Trophoblast cell (in vitro differentiated cells and primary cell): ENCODE measurements around the gene CDK18.

Experiments used
- DNase-seq, 2 donors: peaks; one replicate each; pipeline ENCODE4 v3.0.0-alpha.2; 2016
- H2AFZ ChIP-seq: 2 replicates; pipeline ENCODE4 v1.6.1; 2013; ENCODE audit warnings: low read length, moderate library complexity, mild to moderate bottlenecking; ENCODE audit not compliant: insufficient read depth, poor library complexity
- H2AK5ac ChIP-seq: 2 replicates; pipeline ENCODE4 v1.6.1; 2013; ENCODE audit warnings: mild to moderate bottlenecking, low read length
- H2BK120ac ChIP-seq: 2 replicates; pipeline ENCODE4 v1.6.1; 2013; ENCODE audit warnings: low read length, mild to moderate bottlenecking, moderate library complexity; ENCODE audit not compliant: insufficient read depth, poor library complexity
- H2BK12ac ChIP-seq: 2 replicates; pipeline ENCODE4 v1.6.1; 2013; ENCODE audit warnings: mild to moderate bottlenecking, low read length, moderate library complexity
- H2BK5ac ChIP-seq: 2 replicates; pipeline ENCODE4 v1.6.1; 2013; ENCODE audit warnings: low read length, low read depth, moderate library complexity, mild to moderate bottlenecking; ENCODE audit not compliant: poor library complexity
- H3K14ac ChIP-seq: 2 replicates; pipeline ENCODE4 v1.6.1; 2013; ENCODE audit warnings: mild to moderate bottlenecking, low read length
- H3K18ac ChIP-seq: 2 replicates; pipeline ENCODE4 v1.6.1; 2013; ENCODE audit warnings: mild to moderate bottlenecking, low read length
- H3K23ac ChIP-seq: 2 replicates; pipeline ENCODE4 v1.6.1; 2013; ENCODE audit warnings: low read length
- H3K27ac ChIP-seq: 2 replicates; pipeline ENCODE4 v1.5.1; 2013; ENCODE audit warnings: low read depth, mild to moderate bottlenecking, inconsistent platforms, low read length, moderate library complexity
- H3K27me3 ChIP-seq: 2 replicates; pipeline ENCODE4 v1.6.1; 2013; ENCODE audit warnings: inconsistent platforms, mild to moderate bottlenecking, low read length, moderate library complexity; ENCODE audit not compliant: insufficient read depth
- H3K36me3 ChIP-seq, 2 experiments: 1 replicate in 1 of 2; 2 replicates in 1 of 2; pipeline ENCODE4 v1.6.1; 2013; ENCODE audit warnings: low read length in 2 of 2, mild to moderate bottlenecking in 2 of 2, moderate library complexity in 1 of 2; ENCODE audit not compliant: insufficient read depth in 2 of 2, control insufficient read depth in 1 of 2
- H3K4ac ChIP-seq: 2 replicates; pipeline ENCODE4 v1.6.1; 2013; ENCODE audit warnings: low read depth, mild to moderate bottlenecking, low read length, moderate library complexity
- H3K4me1 ChIP-seq, 2 experiments: 1 replicate in 1 of 2; 2 replicates in 1 of 2; pipeline ENCODE4 v1.6.1; 2013; ENCODE audit warnings: low read length in 2 of 2, mild to moderate bottlenecking in 2 of 2, moderate library complexity in 1 of 2; ENCODE audit not compliant: insufficient read depth in 2 of 2, control insufficient read depth in 1 of 2
- H3K4me2 ChIP-seq: 2 replicates; pipeline ENCODE4 v1.6.1; 2013; ENCODE audit warnings: inconsistent platforms, mild to moderate bottlenecking, low read length, moderate library complexity
- H3K4me3 ChIP-seq: 2 replicates; pipeline ENCODE4 v1.5.1; 2013; ENCODE audit warnings: mild to moderate bottlenecking, low read depth, low read length, inconsistent platforms
- H3K79me1 ChIP-seq: one replicate; pipeline ENCODE4 v1.6.1; 2013; ENCODE audit warnings: low read length
- H3K79me2 ChIP-seq: 2 replicates; pipeline ENCODE4 v1.6.1; 2013; ENCODE audit warnings: low read length, mild to moderate bottlenecking; ENCODE audit not compliant: control insufficient read depth, insufficient read depth, poor library complexity
- H3K9ac ChIP-seq: 2 replicates; pipeline ENCODE4 v1.6.1; 2013; ENCODE audit warnings: mild to moderate bottlenecking, low read length
- H3K9me3 ChIP-seq: 2 replicates; pipeline ENCODE4 v1.6.1; 2013; ENCODE audit warnings: low read depth, mild to moderate bottlenecking, control low read depth, inconsistent platforms, low read length; ENCODE audit not compliant: insufficient read depth
- H4K12ac ChIP-seq: 2 replicates; pipeline ENCODE4 v1.6.1; 2013; ENCODE audit warnings: low read depth, mild to moderate bottlenecking, low read length, moderate library complexity
- H4K8ac ChIP-seq: 2 replicates; pipeline ENCODE4 v1.6.1; 2013; ENCODE audit warnings: low read depth, mild to moderate bottlenecking, low read length, moderate library complexity
- H4K91ac ChIP-seq: one replicate; pipeline ENCODE4 v1.6.1; 2013; ENCODE audit warnings: low read depth, mild to moderate bottlenecking, low read length, moderate library complexity
- WGBS: extraction: QIAGEN DNeasy Blood & Tissue Kit; methylation state at CpG from one replicate; pipeline ENCODE4 v1.1.7; 2013; ENCODE audit warnings: missing lambda C conversion rate; ENCODE audit not compliant: insufficient read length, insufficient coverage; ENCODE audit errors: extremely low coverage; 5-methylcytosine and 5-hydroxymethylcytosine counted together

Gene CDK18

DNA sequence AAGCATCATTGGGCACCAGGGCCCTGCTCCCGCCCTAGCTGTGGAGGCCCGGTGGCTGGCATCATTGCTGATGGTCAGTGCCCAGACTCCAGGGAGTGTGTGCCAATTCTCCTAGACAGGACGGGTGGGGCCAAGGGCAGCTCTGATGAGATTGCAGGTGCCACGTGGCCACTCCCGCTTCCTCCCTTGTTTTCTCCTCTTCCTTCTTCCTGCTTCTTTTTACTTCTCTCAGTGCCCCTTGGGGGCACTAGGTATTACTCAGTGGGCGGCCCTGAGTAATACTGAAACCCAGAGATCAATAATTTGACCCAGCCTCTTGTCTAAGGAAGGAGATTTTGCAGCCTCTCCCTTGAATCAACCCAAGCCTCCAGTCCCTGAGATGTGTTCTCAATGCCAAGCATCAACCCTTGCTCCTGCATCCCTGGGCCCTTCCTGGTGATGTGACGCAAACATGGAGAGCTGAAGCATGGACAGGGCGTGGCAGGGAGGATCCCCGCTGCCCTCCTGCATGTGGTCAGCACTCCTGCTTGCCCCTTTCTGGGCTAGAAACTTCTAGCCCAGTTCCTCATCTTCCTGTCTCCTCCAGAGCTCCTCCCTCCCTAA is 32.4 kb downstream of the CDK18 start:
- H4K91ac ChIP-seq: no peak overlapping the region
- H2AK5ac ChIP-seq: no peak overlapping the region
- no peak overlapping the region for H2BK5ac ChIP-seq
- H4K8ac ChIP-seq: no peak overlapping the region
- no peak overlapping the region for H3K9ac ChIP-seq
- H3K23ac ChIP-seq: no peak overlapping the region
- no peak overlapping the region for H3K27ac ChIP-seq
- no peaks in the 10 kb centered on the region for H3K79me2 ChIP-seq
- H3K9me3 ChIP-seq: peaks cover 7% of the 10 kb centered on the region
- H3K4me2 ChIP-seq: no peak overlapping the region
- H3K79me1 ChIP-seq: no peaks in the 10 kb centered on the region
- no peaks in the 10 kb centered on the region for H3K27me3 ChIP-seq
- H3K14ac ChIP-seq: no peak overlapping the region
- peaks cover 5% of the 10 kb centered on the region in 2 experiments for H3K36me3 ChIP-seq
- H3K4me1 ChIP-seq: no peaks in the 10 kb centered on the region
- H3K4me3 ChIP-seq: no peak overlapping the region
- no peak overlapping the region for H4K12ac ChIP-seq
- H2BK120ac ChIP-seq: no peak overlapping the region
- no peak for DNase-seq
- no peak overlapping the region for H3K18ac ChIP-seq
- no CpG with 5 or more reads among the region's 9 CpGs for WGBS
- H3K4ac ChIP-seq: no peak overlapping the region
- H2BK12ac ChIP-seq: no peak overlapping the region
- no peak overlapping the region for H2AFZ ChIP-seq

DNA sequence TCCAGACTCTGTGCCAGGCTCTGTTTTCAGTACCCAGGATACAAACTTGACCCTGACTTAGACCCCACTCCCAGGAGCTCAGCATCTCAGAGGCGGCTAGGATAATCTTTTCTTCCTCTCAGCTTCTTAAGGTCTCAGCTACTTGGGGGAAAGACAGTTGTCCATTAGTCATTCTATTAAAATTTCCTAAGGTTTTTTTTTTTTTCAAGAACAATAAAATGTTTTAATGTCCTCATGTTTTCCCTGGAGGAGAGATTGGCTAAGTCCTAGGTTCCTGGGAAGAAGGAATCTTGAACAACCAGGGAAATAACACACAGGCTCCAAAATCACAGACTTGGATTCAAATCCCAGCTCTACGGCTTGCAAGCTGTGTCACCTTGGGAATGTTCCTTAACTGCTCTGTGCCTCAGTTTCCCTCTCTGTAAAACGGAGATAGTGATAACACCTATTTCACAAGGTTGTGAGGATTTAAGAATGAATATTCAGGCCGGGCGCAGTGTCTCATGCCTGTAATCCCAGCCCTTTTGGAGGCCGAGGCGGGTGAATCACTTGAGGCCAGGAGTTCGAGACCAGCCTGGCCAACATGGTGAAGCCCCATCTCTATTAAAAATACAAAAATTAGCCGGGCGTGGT is 33.0 kb downstream of the CDK18 start:
- H3K4me1 ChIP-seq: no peaks in the 10 kb centered on the region
- H3K4me2 ChIP-seq: no peak overlapping the region
- H3K79me2 ChIP-seq: no peaks in the 10 kb centered on the region
- H4K12ac ChIP-seq: no peak overlapping the region
- H2BK12ac ChIP-seq: no peak overlapping the region
- no peaks in the 10 kb centered on the region for H3K27me3 ChIP-seq
- H3K23ac ChIP-seq: no peak overlapping the region
- H3K14ac ChIP-seq: no peak overlapping the region
- no peak overlapping the region for H3K27ac ChIP-seq
- no peak for DNase-seq
- no peak overlapping the region for H2AFZ ChIP-seq
- no peak overlapping the region for H4K8ac ChIP-seq
- no peaks in the 10 kb centered on the region for H3K79me1 ChIP-seq
- H3K18ac ChIP-seq: no peak overlapping the region
- no peak overlapping the region for H2BK5ac ChIP-seq
- H3K4ac ChIP-seq: no peak overlapping the region
- H3K9me3 ChIP-seq: peaks cover 7% of the 10 kb centered on the region
- no CpG with 5 or more reads among the region's 10 CpGs for WGBS
- no peak overlapping the region for H4K91ac ChIP-seq
- H2AK5ac ChIP-seq: no peak overlapping the region
- H3K9ac ChIP-seq: no peak overlapping the region
- H3K4me3 ChIP-seq: no peak overlapping the region
- H2BK120ac ChIP-seq: no peak overlapping the region
- no peaks in the 10 kb centered on the region for H3K36me3 ChIP-seq

DNA sequence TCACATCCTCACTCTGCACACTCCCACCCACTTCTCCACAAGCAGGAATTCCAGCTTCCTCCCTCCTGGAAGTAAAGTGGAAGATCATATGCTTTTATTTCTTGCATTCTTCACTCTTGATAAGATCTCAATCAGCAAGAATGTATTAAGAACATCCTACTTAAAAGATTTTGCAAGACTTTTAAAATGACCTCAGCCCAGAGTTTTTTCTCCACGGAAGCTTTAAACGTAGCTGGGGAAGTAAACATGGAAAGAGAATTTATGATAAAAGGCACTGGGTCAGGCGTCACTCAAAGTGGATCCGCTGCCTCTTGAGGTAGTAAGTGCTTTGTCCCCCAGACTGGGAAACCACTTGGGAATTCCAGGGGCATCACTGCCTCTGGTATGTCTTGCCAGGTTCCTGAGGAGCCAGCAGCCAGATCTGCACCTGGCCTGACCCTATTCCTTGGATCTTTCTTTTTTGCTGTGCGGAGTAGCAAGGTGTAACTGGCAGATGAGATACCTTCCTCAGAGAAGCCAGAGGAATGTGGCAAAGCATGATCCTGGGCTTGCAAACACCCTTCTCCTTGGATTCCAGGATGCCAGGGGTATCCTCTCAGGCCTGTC is 33.9 kb downstream of the CDK18 start:
- Histone ChIP-seq H2BK120ac (no peak overlapping the region), H3K9ac (no peak overlapping the region), H3K79me2 (no peaks in the 10 kb centered on the region), H3K4me1 (peaks cover 0 to 3% of the 10 kb centered on the region in 2 experiments), H3K4me2 (no peak overlapping the region), H3K27ac (no peak overlapping the region), H4K91ac (no peak overlapping the region), H3K23ac (no peak overlapping the region), H3K9me3 (peaks cover 7% of the 10 kb centered on the region), H2AK5ac (no peak overlapping the region), H4K8ac (no peak overlapping the region), H2BK12ac (no peak overlapping the region), H3K79me1 (no peaks in the 10 kb centered on the region), H2BK5ac (no peak overlapping the region), H3K36me3 (no peaks in the 10 kb centered on the region), H3K18ac (no peak overlapping the region), H4K12ac (no peak overlapping the region), H3K14ac (no peak overlapping the region), H3K27me3 (no peaks in the 10 kb centered on the region), H3K4ac (no peak overlapping the region), H3K4me3 (no peak overlapping the region), H2AFZ (no peak overlapping the region)
- DNase-seq: peak in 1 of 2 donors; percentile 22
- WGBS: no CpG with 5 or more reads among the region's 5 CpGs

DNA sequence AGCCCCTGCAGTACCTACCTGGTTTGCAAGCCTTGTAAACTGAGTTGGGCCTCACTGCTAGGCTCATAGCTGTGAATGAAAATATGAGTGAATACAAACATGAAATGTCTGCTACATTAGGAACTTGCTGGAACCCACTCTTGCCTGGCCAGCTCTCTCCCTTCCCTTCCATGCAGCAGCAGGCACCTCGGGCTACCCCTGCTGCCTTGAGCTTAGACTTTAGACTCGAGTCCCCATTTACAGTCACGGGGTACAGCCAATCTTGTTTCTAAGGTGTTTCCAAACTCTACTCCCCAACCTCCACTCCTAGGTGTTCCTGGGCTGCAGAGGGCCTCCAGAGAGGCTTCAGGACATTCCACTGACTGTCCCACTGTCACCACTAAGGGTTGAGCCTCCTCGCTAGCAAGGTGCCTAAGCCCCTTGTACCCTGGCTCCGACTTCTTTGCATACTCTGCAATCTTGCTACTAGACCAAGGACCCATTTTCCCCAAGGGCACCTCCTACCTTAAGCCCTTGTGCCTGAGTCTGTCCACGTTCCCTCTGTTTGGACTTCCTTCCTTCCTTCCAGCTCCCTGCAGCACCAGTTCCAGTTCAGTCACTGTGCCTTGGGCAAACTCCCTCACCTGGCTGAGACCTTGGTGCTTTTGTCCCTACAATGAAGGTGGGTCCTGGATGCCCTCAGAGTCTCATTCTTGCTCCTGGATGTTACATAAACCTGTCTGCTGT is 36.9 kb downstream of the CDK18 start:
- Histone ChIP-seq H4K12ac (no peak overlapping the region), H3K23ac (no peak overlapping the region), H3K27ac (no peak overlapping the region), H3K14ac (no peak overlapping the region), H4K8ac (no peak overlapping the region), H4K91ac (no peak overlapping the region), H3K4ac (no peak overlapping the region), H2AK5ac (no peak overlapping the region), H3K36me3 (no peaks in the 10 kb centered on the region), H3K79me1 (no peaks in the 10 kb centered on the region), H2BK12ac (no peak overlapping the region), H3K18ac (no peak overlapping the region), H3K4me2 (no peak overlapping the region), H2BK5ac (no peak overlapping the region), H3K4me3 (no peak overlapping the region), H3K9me3 (peaks cover 7% of the 10 kb centered on the region), H3K9ac (no peak overlapping the region), H3K79me2 (no peaks in the 10 kb centered on the region), H2AFZ (no peak overlapping the region), H3K4me1 (peaks cover 3 to 11% of the 10 kb centered on the region in 2 experiments), H2BK120ac (no peak overlapping the region), H3K27me3 (no peaks in the 10 kb centered on the region)
- no peak for DNase-seq
- WGBS: no CpG with 5 or more reads among the region's 6 CpGs
